Type B pancreatic cell (in vitro differentiated cells): ENCODE measurements around the gene NOL8. TPM values are rescaled to one million over a fixed set of nuclear protein-coding genes. Genes with fewer than 3 reads are reported as not detected.
A peak's percentile ranks its signal among the peaks of the same experiment; 100 is the strongest.

Experiments used
- DNase-seq: peaks from one replicate; pipeline ENCODE4 v3.0.0; 2021; ENCODE audit warnings: mixed read lengths; ENCODE audit not compliant: unreplicated experiment; ENCODE audit errors: extremely low spot score
- H3K27ac Mint-ChIP-seq: 2 replicates; pipeline ENCODE4 v1.8.0; 2021; ENCODE audit warnings: mild to moderate bottlenecking, mixed read lengths
- H3K27me3 Mint-ChIP-seq: 2 replicates; pipeline ENCODE4 v1.8.0; 2021; ENCODE audit warnings: mixed read lengths
- H3K36me3 Mint-ChIP-seq: 2 replicates; pipeline ENCODE4 v1.8.0; 2021; ENCODE audit warnings: mixed read lengths
- H3K4me1 Mint-ChIP-seq: one replicate; pipeline ENCODE4 v1.8.0; 2021; ENCODE audit warnings: mixed read lengths; ENCODE audit not compliant: unreplicated experiment
- H3K4me3 Mint-ChIP-seq: 2 replicates; pipeline ENCODE4 v1.8.0; 2021; ENCODE audit warnings: mild to moderate bottlenecking, mixed read lengths
- H3K9me3 Mint-ChIP-seq: 2 replicates; pipeline ENCODE4 v1.8.0; 2021; ENCODE audit warnings: mixed read lengths
- CTCF ChIP-seq: fragments of 200-600 bp; sonication (generic); conservative IDR thresholded peaks from 2 replicates; pipeline ENCODE4 v1.5.0; 2021; ENCODE audit warnings: antibody characterized with exemption, mild to moderate bottlenecking
- total RNA-seq: library from RNA; stranded (reverse); gene quantifications from 2 replicates; pipeline ENCODE4 v1.2.1, GENCODE V29; 2021; ENCODE audit warnings: low replicate concordance

The NOL8 gene
- total RNA-seq, 1 donor from 2014 or later: 41.0 TPM

DNA sequence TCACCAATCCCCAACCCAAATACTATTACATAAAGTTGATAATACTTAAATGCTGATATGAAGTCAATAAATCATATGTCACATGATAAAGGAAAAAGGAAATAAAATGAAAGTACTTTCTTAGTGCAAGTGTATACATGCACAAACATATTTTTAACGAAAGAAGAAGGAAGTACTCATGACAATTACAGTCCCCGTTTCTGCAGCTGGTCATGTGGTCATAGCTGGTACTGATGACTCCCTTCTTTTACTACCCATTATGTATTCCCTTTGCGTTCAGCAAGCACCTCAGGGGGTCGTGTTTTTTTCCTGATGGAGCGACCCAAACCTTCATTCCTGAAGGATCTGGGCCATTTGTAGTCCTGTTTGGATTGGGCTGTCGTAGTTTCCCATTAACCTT lies 27.9 kb upstream of the NOL8 start:
- Mint-ChIP-seq H3K36me3 (peaks cover 19% of the 10 kb centered on the region), H3K4me1 (no peaks in the 10 kb centered on the region), H3K27ac (no peak overlapping the region), H3K4me3 (no peak overlapping the region), H3K9me3 (peaks cover 8% of the 10 kb centered on the region), H3K27me3 (no peaks in the 10 kb centered on the region)
- DNase-seq: no peak
- TF ChIP-seq CTCF: no peak

DNA sequence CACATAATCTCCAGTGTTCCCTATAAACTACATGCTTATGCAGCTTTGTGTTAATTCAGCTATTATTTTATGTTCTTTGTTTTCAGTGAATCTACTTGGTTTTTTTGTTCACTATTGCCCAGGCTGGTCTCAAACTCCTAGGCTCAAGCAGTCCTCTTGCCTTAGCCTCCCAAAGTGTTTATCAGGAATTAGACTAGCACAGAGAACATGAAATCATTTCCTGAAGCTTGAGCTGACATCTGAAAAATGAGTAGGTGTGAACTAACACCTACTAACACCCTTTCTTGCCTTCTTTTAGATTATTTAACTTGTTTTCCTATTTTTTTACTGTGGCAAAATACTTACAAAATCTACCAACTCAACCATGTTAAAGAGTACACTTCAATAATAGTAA lies 25.6 kb upstream of the NOL8 start:
- TF ChIP-seq CTCF: no peak
- no peaks in the 10 kb centered on the region for H3K4me1 Mint-ChIP-seq
- H3K4me3 Mint-ChIP-seq: no peak overlapping the region
- peaks cover 14% of the 10 kb centered on the region for H3K36me3 Mint-ChIP-seq
- H3K27me3 Mint-ChIP-seq: no peaks in the 10 kb centered on the region
- DNase-seq: no peak
- no peak overlapping the region for H3K27ac Mint-ChIP-seq
- H3K9me3 Mint-ChIP-seq: peaks cover 4% of the 10 kb centered on the region

GRCh38 chr9:92349771-92350739 lies 24.9 kb upstream of the NOL8 start:
- Mint-ChIP-seq H3K36me3 (peaks cover 14% of the 10 kb centered on the region), H3K9me3 (peaks cover 4% of the 10 kb centered on the region), H3K4me1 (no peaks in the 10 kb centered on the region), H3K27ac (no peak overlapping the region), H3K4me3 (no peak overlapping the region), H3K27me3 (no peaks in the 10 kb centered on the region)
- no peak for DNase-seq
- no peak for TF ChIP-seq CTCF

GRCh38 chr9:92345582-92345981 lies 20.4 kb upstream of the NOL8 start:
- Mint-ChIP-seq H3K27me3 (no peaks in the 10 kb centered on the region), H3K4me1 (no peaks in the 10 kb centered on the region)

DNA sequence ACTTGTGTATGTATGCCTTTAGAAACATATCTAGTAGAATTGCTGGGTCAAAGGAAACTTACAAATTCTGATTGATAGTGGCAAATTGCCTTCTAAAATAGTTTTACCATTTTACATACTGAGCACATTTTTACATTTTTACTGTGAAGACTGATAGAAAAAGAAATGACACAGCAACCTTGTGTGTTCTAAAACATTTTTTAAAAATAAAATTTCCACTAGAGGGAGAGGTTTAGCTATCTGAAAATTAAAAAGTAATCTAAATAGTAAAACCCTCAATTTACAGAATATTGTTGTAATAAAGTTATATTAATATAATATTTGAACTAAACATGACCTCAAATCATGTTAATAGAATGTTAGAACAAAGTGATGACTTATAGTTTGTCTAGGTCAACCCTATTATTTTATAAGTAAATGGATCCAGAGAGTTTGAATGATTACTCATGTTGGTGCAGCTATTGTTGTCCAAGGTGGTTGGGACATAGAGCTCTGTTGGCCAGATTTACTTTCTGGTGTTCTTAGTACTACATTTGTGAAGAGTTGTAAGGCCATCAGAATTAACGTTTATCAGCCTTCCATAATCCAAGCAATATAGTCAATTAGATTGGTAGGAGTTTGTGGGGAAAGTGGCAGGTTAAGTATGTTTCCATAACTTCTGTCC lies 17.8 kb upstream of the NOL8 start:
- Mint-ChIP-seq H3K27me3 (no peaks in the 10 kb centered on the region), H3K9me3 (no peaks in the 10 kb centered on the region), H3K27ac (no peak overlapping the region), H3K4me3 (no peak overlapping the region), H3K36me3 (peaks cover 9% of the 10 kb centered on the region), H3K4me1 (no peaks in the 10 kb centered on the region)
- DNase-seq: no peak
- TF ChIP-seq CTCF: peak; percentile 28

More at GRCh38 chr9:92345582-92345981, 20.4 kb upstream of the NOL8 start:
- peaks cover 9% of the 10 kb centered on the region for H3K36me3 Mint-ChIP-seq
- no peaks in the 10 kb centered on the region for H3K9me3 Mint-ChIP-seq
- H3K27ac Mint-ChIP-seq: no peak overlapping the region
- H3K4me3 Mint-ChIP-seq: no peak overlapping the region
- no peak for TF ChIP-seq CTCF
- no peak for DNase-seq
